Transverse colon (tissue), 4 donors: ENCODE results near the gene RPAIN. TPM values are rescaled to one million over a fixed set of nuclear protein-coding genes. Genes with fewer than 3 reads are reported as not detected.

ENCODE experiments used
- DNase-seq: peaks from one replicate; pipeline ENCODE4 v3.0.0-alpha.2; 2019
- H3K27ac ChIP-seq, 4 donors: fragments of 200-600 bp; sonication (generic); 2 replicates each; pipeline ENCODE4 v1.5.1; 2016 to 2018; ENCODE audit warnings: inconsistent platforms in 4 of 4
- H3K27me3 ChIP-seq: fragments of 200-600 bp; sonication (generic); 2 replicates; pipeline ENCODE4 v1.5.1; 2017; ENCODE audit warnings: inconsistent platforms
- H3K36me3 ChIP-seq, 4 donors: fragments of 200-600 bp; sonication (generic); 2 replicates each; pipeline ENCODE4 v1.5.1; 2017 to 2019; ENCODE audit warnings: inconsistent platforms in 4 of 4
- H3K4me1 ChIP-seq, 4 donors: fragments of 200-600 bp; sonication (generic); 2 replicates each; pipeline ENCODE4 v1.5.1; 2017 to 2020; ENCODE audit warnings: inconsistent platforms in 4 of 4
- H3K4me3 ChIP-seq, 4 donors: fragments of 200-600 bp; sonication (generic); 1 replicate in 1 of 4; 2 replicates in 3 of 4; pipeline versions ENCODE4 v1.5.1 to v1.6.1; 2017 to 2019; ENCODE audit warnings: inconsistent platforms in 4 of 4
- H3K9me3 ChIP-seq, 2 donors: fragments of 200-600 bp; sonication (generic); 2 replicates each; pipeline ENCODE4 v1.5.1; 2017 to 2019; ENCODE audit warnings: inconsistent platforms in 2 of 2
- CTCF ChIP-seq, 5 experiments: fragments of 200-600 bp in 3 of 5; fragments of 450-650 bp in 2 of 5; sonication (generic) in 3 of 5; IDR thresholded peaks; 1 replicate in 2 of 5; 2 replicates in 3 of 5; pipeline ENCODE4 v1.5.1; 2016 to 2017; ENCODE audit warnings: antibody characterized with exemption in 5 of 5, inconsistent platforms in 3 of 5, mild to moderate bottlenecking in 2 of 5, moderate library complexity in 1 of 5
- EP300 ChIP-seq: sonication (generic); formaldehyde crosslinking; IDR thresholded peaks from one replicate; pipeline ENCODE4 v1.6.1; 2017; ENCODE audit warnings: antibody characterized with exemption, low read depth
- POLR2A ChIP-seq: fragments of 450-650 bp; IDR thresholded peaks from one replicate; pipeline ENCODE4 v1.6.1; 2016; ENCODE audit warnings: antibody characterized with exemption, mild to moderate bottlenecking, moderate library complexity
- POLR2AphosphoS5 ChIP-seq, 3 donors: sonication (generic); formaldehyde crosslinking; IDR thresholded peaks; one replicate each; pipeline ENCODE4 v1.6.1; 2016; ENCODE audit warnings: antibody characterized with exemption in 3 of 3
- WGBS, 2 donors: methylation state at CpG; one replicate each; pipeline ENCODE4 v1.1.5; 2018; ENCODE audit warnings: low coverage in 1 of 2; 5-methylcytosine and 5-hydroxymethylcytosine counted together
- in situ Hi-C, 4 donors: fragments of 200-750 bp; cut with MboI; loops; one replicate each; pipeline versions ENCODE4 v1.15.0 to v1.15.1; 2017; ENCODE audit warnings: low sequenced_read_pairs in 3 of 4, low pct_ligation_motif_present in 1 of 4, low pct_unique_long_range_greater_than_20kb in 1 of 4
- intact Hi-C: fragments of 100-400 bp; cut with DNase I; formaldehyde crosslinking; loops from one replicate; pipeline ENCODE4 v1.15.1; 2023; ENCODE audit warnings: low total_unique reads
- total RNA-seq, 4 donors: library from RNA; depleted of rRNA; stranded (reverse); fragments of >200 nt; gene quantifications; one replicate each; pipeline ENCODE4 v1.1.0, GENCODE V29; 2016

The RPAIN gene
- total RNA-seq, 4 donors from 2014 or later: 9.4 to 566 (median 41.9) TPM

GRCh38 chr17:5472511-5472910 lies 52.5 kb downstream of the RPAIN start:
- Histone ChIP-seq H3K9me3 (no peaks in the 10 kb centered on the region), H3K27me3 (no peaks in the 10 kb centered on the region), H3K4me1 (peaks cover 3 to 10% (median 7%) of the 10 kb centered on the region in 4 donors), H3K27ac (no peak overlapping the region), H3K36me3 (peaks cover 0 to 20% (median 8%) of the 10 kb centered on the region in 4 donors), H3K4me3 (no peak overlapping the region)
- TF ChIP-seq CTCF (IDR thresholded peaks at IDR 0.05): no peak
- TF ChIP-seq POLR2A: no peak
- TF ChIP-seq EP300: no peak
- TF ChIP-seq POLR2AphosphoS5 (IDR thresholded peaks at IDR 0.05): no peak
- no peak for DNase-seq
- in situ Hi-C loops (no loop called here), intact Hi-C loops (no loop called here)
- 88 to 89% methylated on average over 3 of the region's 3 CpGs for WGBS, 2 donors

GRCh38 chr17:5473906-5474305 lies 53.9 kb downstream of the RPAIN start:
- no peak for DNase-seq
- intact Hi-C loops (no loop called here), in situ Hi-C loops (no loop called here)
- Histone ChIP-seq H3K27ac (no peak overlapping the region), H3K4me1 (peaks cover 0 to 5% (median 2%) of the 10 kb centered on the region in 4 donors), H3K36me3 (peaks cover 0 to 34% (median 15%) of the 10 kb centered on the region in 4 donors), H3K9me3 (no peaks in the 10 kb centered on the region), H3K4me3 (no peak overlapping the region), H3K27me3 (no peaks in the 10 kb centered on the region)
- WGBS, 2 donors: 85 to 91% methylated on average over 2 of the region's 2 CpGs
- TF ChIP-seq CTCF (IDR thresholded peaks at IDR 0.05): no peak

- in situ Hi-C loops: no loop called here
- WGBS, 2 donors: 93 to 100% methylated on average over 1 to 4 of the region's 4 CpGs
- Histone ChIP-seq H3K27me3 (no peaks in the 10 kb centered on the region), H3K36me3 (peaks cover 0 to 64% (median 30%) of the 10 kb centered on the region in 4 donors), H3K4me1 (no peaks in the 10 kb centered on the region), H3K27ac (no peak overlapping the region), H3K4me3 (no peak overlapping the region), H3K9me3 (no peaks in the 10 kb centered on the region)
- no peak for DNase-seq
- intact Hi-C loops: no loop called here
- TF ChIP-seq EP300 (no peak), CTCF (IDR thresholded peaks at IDR 0.05) (no peak)
These were observed 59.0 kb downstream of the RPAIN start for GRCh38 chr17:5478992-5479391.

GRCh38 chr17:5480962-5481361 lies 61.0 kb downstream of the RPAIN start:
- intact Hi-C loops: no loop called here
- 84 to 88% methylated on average over 6 of the region's 6 CpGs for WGBS, 2 donors

More at GRCh38 chr17:5480962-5481361, 61.0 kb downstream of the RPAIN start:
- Histone ChIP-seq H3K27ac (no peak overlapping the region), H3K4me1 (peaks cover 7 to 14% (median 10%) of the 10 kb centered on the region in 4 donors), H3K27me3 (no peaks in the 10 kb centered on the region), H3K9me3 (no peaks in the 10 kb centered on the region), H3K4me3 (no peak overlapping the region), H3K36me3 (peaks cover 0 to 60% (median 25%) of the 10 kb centered on the region in 4 donors)
- in situ Hi-C loops: no loop called here
- TF ChIP-seq CTCF (IDR thresholded peaks at IDR 0.05): no peak
- no peak for DNase-seq
